MM.1S (cell line): ENCODE measurements around the gene ADAM8.

Experiments
- EZH2 ChIP-seq: fragments of 300-600 bp; sonication (generic); optimal IDR thresholded peaks from 2 replicates; pipeline ENCODE3; 2017; ENCODE audit warnings: low read depth, mild to moderate bottlenecking, antibody characterized with exemption, low read length, mixed read lengths
- EZH2phosphoT487 ChIP-seq: fragments of 300-600 bp; sonication (generic); IDR thresholded peaks from 2 replicates; pipeline ENCODE4 v1.6.1; 2018; ENCODE audit warnings: antibody characterized with exemption, low read length
- TF ChIP-seq, protein P1 (sequence below): fragments of 300-600 bp; sonication (generic); IDR thresholded peaks from 2 replicates; pipeline ENCODE4 v1.5.1; 2016; ENCODE audit warnings: antibody characterized with exemption, low read length, mixed read lengths

- TF ChIP-seq, protein P1, sequence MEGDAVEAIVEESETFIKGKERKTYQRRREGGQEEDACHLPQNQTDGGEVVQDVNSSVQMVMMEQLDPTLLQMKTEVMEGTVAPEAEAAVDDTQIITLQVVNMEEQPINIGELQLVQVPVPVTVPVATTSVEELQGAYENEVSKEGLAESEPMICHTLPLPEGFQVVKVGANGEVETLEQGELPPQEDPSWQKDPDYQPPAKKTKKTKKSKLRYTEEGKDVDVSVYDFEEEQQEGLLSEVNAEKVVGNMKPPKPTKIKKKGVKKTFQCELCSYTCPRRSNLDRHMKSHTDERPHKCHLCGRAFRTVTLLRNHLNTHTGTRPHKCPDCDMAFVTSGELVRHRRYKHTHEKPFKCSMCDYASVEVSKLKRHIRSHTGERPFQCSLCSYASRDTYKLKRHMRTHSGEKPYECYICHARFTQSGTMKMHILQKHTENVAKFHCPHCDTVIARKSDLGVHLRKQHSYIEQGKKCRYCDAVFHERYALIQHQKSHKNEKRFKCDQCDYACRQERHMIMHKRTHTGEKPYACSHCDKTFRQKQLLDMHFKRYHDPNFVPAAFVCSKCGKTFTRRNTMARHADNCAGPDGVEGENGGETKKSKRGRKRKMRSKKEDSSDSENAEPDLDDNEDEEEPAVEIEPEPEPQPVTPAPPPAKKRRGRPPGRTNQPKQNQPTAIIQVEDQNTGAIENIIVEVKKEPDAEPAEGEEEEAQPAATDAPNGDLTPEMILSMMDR = no peak
- TF ChIP-seq EZH2 = no peak
- no peak for TF ChIP-seq EZH2phosphoT487
Observed at GRCh38 chr10:133278577-133279265, 2.1 kb upstream of the ADAM8 start.
